Astrocyte (in vitro differentiated cells and primary cell): ENCODE results near the gene RELN. TPM values are rescaled to one million over a fixed set of nuclear protein-coding genes. Genes with fewer than 3 reads are reported as not detected.
A peak's percentile ranks its signal among the peaks of the same experiment; 100 is the strongest.

ENCODE experiments used
- DNase-seq: peaks from one replicate; pipeline ENCODE4 v3.0.0-alpha.2; 2010; ENCODE audit warnings: low read depth
- FAIRE-seq: peaks from 2 replicates; lab custom pipeline; 2011; peaks lifted over from hg19 to GRCh38; lab: Jason Lieb, UNC
- H2AFZ ChIP-seq: 2 replicates; pipeline ENCODE4 v1.6.0; 2012; ENCODE audit warnings: low read depth, low read length, inconsistent platforms
- H3K27ac ChIP-seq: 2 replicates; pipeline ENCODE4 v1.5.1; 2011; ENCODE audit warnings: low read depth, low read length, inconsistent platforms
- H3K27me3 ChIP-seq: 2 replicates; pipeline ENCODE4 v1.6.0; 2011; ENCODE audit warnings: low read length, inconsistent platforms; ENCODE audit not compliant: insufficient read depth
- H3K36me3 ChIP-seq: 2 replicates; pipeline ENCODE4 v1.5.1; 2011; ENCODE audit warnings: low read length, inconsistent platforms; ENCODE audit not compliant: insufficient read depth
- H3K4me1 ChIP-seq: 2 replicates; pipeline ENCODE4 v1.5.1; 2011; ENCODE audit warnings: low read length, inconsistent platforms; ENCODE audit not compliant: insufficient read depth
- H3K4me2 ChIP-seq: 2 replicates; pipeline ENCODE4 v1.6.0; 2012; ENCODE audit warnings: low read length, inconsistent platforms
- H3K4me3 ChIP-seq: 2 replicates; pipeline ENCODE4 v1.5.1; 2011; ENCODE audit warnings: low read depth, mild to moderate bottlenecking, low read length, inconsistent platforms; ENCODE audit not compliant: insufficient read depth
- H3K79me2 ChIP-seq: 2 replicates; pipeline ENCODE4 v1.6.0; 2012; ENCODE audit warnings: mild to moderate bottlenecking, low read length, inconsistent platforms; ENCODE audit not compliant: insufficient read depth
- H3K9ac ChIP-seq: 2 replicates; pipeline ENCODE4 v1.6.0; 2012; ENCODE audit warnings: mild to moderate bottlenecking, low read length, inconsistent platforms
- H3K9me3 ChIP-seq: 2 replicates; pipeline ENCODE4 v1.5.1; 2012; ENCODE audit warnings: low read depth, mild to moderate bottlenecking, low read length, inconsistent platforms; ENCODE audit not compliant: insufficient read depth
- H4K20me1 ChIP-seq: 2 replicates; pipeline ENCODE4 v1.6.0; 2012; ENCODE audit warnings: low read length, inconsistent platforms; ENCODE audit not compliant: insufficient read depth
- H3K27ac Mint-ChIP-seq: one replicate; pipeline ENCODE4 v1.8.0; 2021; ENCODE audit warnings: mild to moderate bottlenecking, mixed read lengths; ENCODE audit not compliant: unreplicated experiment
- H3K27me3 Mint-ChIP-seq: one replicate; pipeline ENCODE4 v1.8.0; 2021; ENCODE audit warnings: low read depth, mixed read lengths; ENCODE audit not compliant: unreplicated experiment
- H3K36me3 Mint-ChIP-seq: one replicate; pipeline ENCODE4 v1.8.0; 2021; ENCODE audit warnings: low read depth, mixed read lengths; ENCODE audit not compliant: unreplicated experiment
- H3K4me1 Mint-ChIP-seq: one replicate; pipeline ENCODE4 v1.8.0; 2021; ENCODE audit warnings: low read depth, mixed read lengths; ENCODE audit not compliant: unreplicated experiment
- H3K4me3 Mint-ChIP-seq: one replicate; pipeline ENCODE4 v1.8.0; 2021; ENCODE audit warnings: mild to moderate bottlenecking, moderate library complexity, mixed read lengths; ENCODE audit not compliant: unreplicated experiment
- H3K9me3 Mint-ChIP-seq: one replicate; pipeline ENCODE4 v1.8.0; 2021; ENCODE audit warnings: mild to moderate bottlenecking, mixed read lengths; ENCODE audit not compliant: unreplicated experiment
- CTCF ChIP-seq: IDR thresholded peaks from 2 replicates; pipeline ENCODE4 v1.5.1; 2011; ENCODE audit warnings: low read depth, mild to moderate bottlenecking, inconsistent platforms, low read length, moderate library complexity; ENCODE audit not compliant: insufficient read depth
- EZH2 ChIP-seq: IDR thresholded peaks from 2 replicates; pipeline ENCODE4 v1.6.1; 2012; ENCODE audit warnings: mild to moderate bottlenecking, low read length, inconsistent platforms; ENCODE audit not compliant: insufficient read depth
- total RNA-seq: library from RNA; stranded (reverse); gene quantifications from 2 replicates; pipeline ENCODE4 v1.2.1, GENCODE V29; 2021

The RELN gene
- total RNA-seq, 1 donor from 2014 or later = 0.98 TPM

GRCh38 chr7:103727982-103728610 is 261.4 kb downstream of the RELN start:
- Histone ChIP-seq H3K9ac (no peak overlapping the region), H4K20me1 (no peaks in the 10 kb centered on the region), H3K27ac (no peak overlapping the region), H2AFZ (no peak overlapping the region), H3K27me3 (no peaks in the 10 kb centered on the region), H3K4me2 (no peak overlapping the region), H3K9me3 (no peaks in the 10 kb centered on the region), H3K4me3 (no peak overlapping the region), H3K36me3 (no peaks in the 10 kb centered on the region), H3K79me2 (no peaks in the 10 kb centered on the region), H3K4me1 (no peaks in the 10 kb centered on the region)
- Mint-ChIP-seq H3K36me3 (no peaks in the 10 kb centered on the region), H3K27ac (no peak overlapping the region), H3K27me3 (no peaks in the 10 kb centered on the region), H3K4me1 (peaks cover 4% of the 10 kb centered on the region), H3K9me3 (no peaks in the 10 kb centered on the region), H3K4me3 (no peak overlapping the region)
- TF ChIP-seq EZH2 (no peak), CTCF (no peak)
- DNase-seq (no peak), FAIRE-seq (no peak)

- DNase-seq (no peak), FAIRE-seq (no peak)
- Histone ChIP-seq H3K9ac (no peak overlapping the region), H3K27me3 (no peaks in the 10 kb centered on the region), H3K36me3 (no peaks in the 10 kb centered on the region), H3K4me3 (no peak overlapping the region), H4K20me1 (no peaks in the 10 kb centered on the region), H3K9me3 (no peaks in the 10 kb centered on the region), H3K27ac (no peak overlapping the region), H3K4me1 (peaks cover 3% of the 10 kb centered on the region), H3K79me2 (no peaks in the 10 kb centered on the region), H3K4me2 (no peak overlapping the region), H2AFZ (no peak overlapping the region)
- Mint-ChIP-seq H3K9me3 (no peaks in the 10 kb centered on the region), H3K36me3 (no peaks in the 10 kb centered on the region), H3K27me3 (peaks cover 3% of the 10 kb centered on the region), H3K4me1 (peaks cover 10% of the 10 kb centered on the region), H3K4me3 (no peak overlapping the region), H3K27ac (peak overlapping the region; percentile 93)
- TF ChIP-seq EZH2 = no peak
- TF ChIP-seq CTCF = no peak
Observed at GRCh38 chr7:103719070-103719469, 270.4 kb downstream of the RELN start.

- Histone ChIP-seq H3K27me3 (no peaks in the 10 kb centered on the region), H3K27ac (no peak overlapping the region), H3K79me2 (no peaks in the 10 kb centered on the region), H3K9ac (no peak overlapping the region), H3K36me3 (no peaks in the 10 kb centered on the region), H3K9me3 (no peaks in the 10 kb centered on the region), H3K4me1 (peaks cover 3% of the 10 kb centered on the region), H3K4me2 (no peak overlapping the region), H2AFZ (no peak overlapping the region), H3K4me3 (no peak overlapping the region), H4K20me1 (no peaks in the 10 kb centered on the region)
- H3K4me1 Mint-ChIP-seq = peaks cover 10% of the 10 kb centered on the region
- DNase-seq (peak; percentile 39), FAIRE-seq (no peak)
- H3K36me3 Mint-ChIP-seq = no peaks in the 10 kb centered on the region
- H3K4me3 Mint-ChIP-seq = no peak overlapping the region
- peak overlapping the region; percentile 90 for H3K27ac Mint-ChIP-seq
- TF ChIP-seq CTCF (no peak), EZH2 (no peak)
- H3K27me3 Mint-ChIP-seq = peaks cover 3% of the 10 kb centered on the region
- no peaks in the 10 kb centered on the region for H3K9me3 Mint-ChIP-seq
Observed at GRCh38 chr7:103718482-103719061, 270.9 kb downstream of the RELN start.
